ENCODE results near the gene RPS3. TPM values are rescaled to one million over a fixed set of nuclear protein-coding genes. Genes with fewer than 3 reads are reported as not detected.
A peak's percentile ranks its signal among the peaks of the same experiment; 100 is the strongest.
"Not testable (repeated sequence)": the region's sequence is repeated elsewhere in the genome, so short reads cannot be mapped to it uniquely, and the experiment has no call there.

RPS3 gene
- total RNA-seq, 1 donor from 2014 or later, result 7,110 TPM

DNA sequence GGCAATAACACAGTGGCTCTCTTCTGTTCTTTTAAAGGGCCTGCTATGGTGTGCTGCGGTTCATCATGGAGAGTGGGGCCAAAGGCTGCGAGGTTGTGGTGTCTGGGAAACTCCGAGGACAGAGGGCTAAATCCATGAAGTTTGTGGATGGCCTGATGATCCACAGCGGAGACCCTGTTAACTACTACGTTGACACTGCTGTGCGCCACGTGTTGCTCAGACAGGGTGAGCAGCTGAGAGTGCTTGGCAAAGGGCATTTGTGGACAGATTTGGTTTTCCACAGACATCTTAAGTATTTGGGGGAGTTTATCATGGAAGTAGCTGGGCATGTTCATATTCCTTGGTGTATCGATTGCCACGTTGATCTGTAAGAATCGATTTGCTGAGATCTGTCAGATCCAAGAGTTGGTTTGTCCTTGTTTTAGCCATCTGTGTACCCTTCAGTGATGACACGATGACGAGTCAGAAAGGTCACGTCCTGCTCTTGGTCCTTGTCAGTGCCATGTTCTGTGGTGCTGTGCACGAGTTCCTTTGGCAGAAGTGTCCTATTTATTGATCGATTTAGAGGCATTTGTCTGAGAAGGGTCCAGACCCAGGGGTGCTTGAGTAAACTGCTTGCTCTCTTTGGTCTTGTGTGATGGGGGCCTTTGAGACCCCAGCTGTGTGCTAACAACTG, 4.8 kb downstream of the RPS3 start:
- Histone ChIP-seq H3K36me3 (ENCODE audit: control insufficient read depth, insufficient read depth, low read length) (peaks cover 36% of the 10 kb centered on the region), H3K27me3 (ENCODE audit: control insufficient read depth, insufficient read depth, low read length) (no peaks in the 10 kb centered on the region), H3K4me3 (ENCODE audit: low read depth, low read length) (no peak overlapping the region)
- no peak for FAIRE-seq
- TF ChIP-seq, protein P1, sequence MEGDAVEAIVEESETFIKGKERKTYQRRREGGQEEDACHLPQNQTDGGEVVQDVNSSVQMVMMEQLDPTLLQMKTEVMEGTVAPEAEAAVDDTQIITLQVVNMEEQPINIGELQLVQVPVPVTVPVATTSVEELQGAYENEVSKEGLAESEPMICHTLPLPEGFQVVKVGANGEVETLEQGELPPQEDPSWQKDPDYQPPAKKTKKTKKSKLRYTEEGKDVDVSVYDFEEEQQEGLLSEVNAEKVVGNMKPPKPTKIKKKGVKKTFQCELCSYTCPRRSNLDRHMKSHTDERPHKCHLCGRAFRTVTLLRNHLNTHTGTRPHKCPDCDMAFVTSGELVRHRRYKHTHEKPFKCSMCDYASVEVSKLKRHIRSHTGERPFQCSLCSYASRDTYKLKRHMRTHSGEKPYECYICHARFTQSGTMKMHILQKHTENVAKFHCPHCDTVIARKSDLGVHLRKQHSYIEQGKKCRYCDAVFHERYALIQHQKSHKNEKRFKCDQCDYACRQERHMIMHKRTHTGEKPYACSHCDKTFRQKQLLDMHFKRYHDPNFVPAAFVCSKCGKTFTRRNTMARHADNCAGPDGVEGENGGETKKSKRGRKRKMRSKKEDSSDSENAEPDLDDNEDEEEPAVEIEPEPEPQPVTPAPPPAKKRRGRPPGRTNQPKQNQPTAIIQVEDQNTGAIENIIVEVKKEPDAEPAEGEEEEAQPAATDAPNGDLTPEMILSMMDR (IDR thresholded peaks at IDR 0.05; ENCODE audit: insufficient read depth, low read length, severe bottlenecking), result no peak
- no peak for DNase-seq (ENCODE audit: low read depth)

GRCh38 chr11:75406338-75406777, 7.0 kb downstream of the RPS3 start:
- TF ChIP-seq, protein P1 (IDR thresholded peaks at IDR 0.05; ENCODE audit: insufficient read depth, low read length, severe bottlenecking), result no peak
- FAIRE-seq, result no peak
- peaks cover 31% of the 10 kb centered on the region for H3K36me3 ChIP-seq (ENCODE audit: control insufficient read depth, insufficient read depth, low read length)
- no peaks in the 10 kb centered on the region for H3K27me3 ChIP-seq (ENCODE audit: control insufficient read depth, insufficient read depth, low read length)
- peak; percentile 58 for DNase-seq (ENCODE audit: low read depth)
- no peak overlapping the region for H3K4me3 ChIP-seq (ENCODE audit: low read depth, low read length)

GRCh38 chr11:75408957-75409219, 9.6 kb downstream of the RPS3 start:
- DNase-seq (ENCODE audit: low read depth) (no peak), FAIRE-seq (no peak)
- no peak overlapping the region for H3K4me3 ChIP-seq (ENCODE audit: low read depth, low read length)
- peaks cover 23% of the 10 kb centered on the region for H3K36me3 ChIP-seq (ENCODE audit: control insufficient read depth, insufficient read depth, low read length)
- TF ChIP-seq, protein P1 (IDR thresholded peaks at IDR 0.05; ENCODE audit: insufficient read depth, low read length, severe bottlenecking), result no peak
- H3K27me3 ChIP-seq (ENCODE audit: control insufficient read depth, insufficient read depth, low read length), result no peaks in the 10 kb centered on the region

- not testable (repeated sequence) for H3K4me3 ChIP-seq (ENCODE audit: low read depth, low read length); FAIRE-seq; H3K27me3 ChIP-seq (ENCODE audit: control insufficient read depth, insufficient read depth, low read length); DNase-seq (ENCODE audit: low read depth)
- peaks cover 16% of the 10 kb centered on the region for H3K36me3 ChIP-seq (ENCODE audit: control insufficient read depth, insufficient read depth, low read length)
Observed at GRCh38 chr11:75409971-75410370, 10.7 kb downstream of the RPS3 start.

GRCh38 chr11:75413146-75413545, 13.8 kb downstream of the RPS3 start:
- H3K36me3 ChIP-seq (ENCODE audit: control insufficient read depth, insufficient read depth, low read length), result peaks cover 12% of the 10 kb centered on the region
- not testable (repeated sequence) for H3K27me3 ChIP-seq (ENCODE audit: control insufficient read depth, insufficient read depth, low read length); H3K4me3 ChIP-seq (ENCODE audit: low read depth, low read length); DNase-seq (ENCODE audit: low read depth); FAIRE-seq

GRCh38 chr11:75413864-75414263, 14.5 kb downstream of the RPS3 start:
- TF ChIP-seq, protein P1 (IDR thresholded peaks at IDR 0.05; ENCODE audit: insufficient read depth, low read length, severe bottlenecking), result no peak
- H3K27me3 ChIP-seq (ENCODE audit: control insufficient read depth, insufficient read depth, low read length), result no peaks in the 10 kb centered on the region
- H3K4me3 ChIP-seq (ENCODE audit: low read depth, low read length), result no peak overlapping the region
- DNase-seq (ENCODE audit: low read depth), result no peak
- no peak for FAIRE-seq
- peaks cover 11% of the 10 kb centered on the region for H3K36me3 ChIP-seq (ENCODE audit: control insufficient read depth, insufficient read depth, low read length)

Measured in bronchial epithelial cell (primary cell).